K562 (cell line): Measurements from ENCODE around the gene ZDHHC17. TPM values are rescaled to one million over a fixed set of nuclear protein-coding genes. Genes with fewer than 3 reads are reported as not detected.

Experiments
- BRD9 ChIP-seq: fragments of 450-650 bp; IDR thresholded peaks from 2 replicates; pipeline ENCODE4 v1.6.1; 2018; ENCODE audit warnings: low read depth; ENCODE audit not compliant: partially characterized antibody
- CBFB ChIP-seq: sonication (generic); formaldehyde crosslinking; IDR thresholded peaks from 2 replicates; pipeline ENCODE4 v1.4.0; 2020; ENCODE audit warnings: mild to moderate bottlenecking, missing genetic modification reagents
- DDX20 ChIP-seq: fragments of 450-650 bp; IDR thresholded peaks from 2 replicates; pipeline ENCODE4 v1.6.1; 2016; ENCODE audit warnings: missing genetic modification characterization, low read depth, mild to moderate bottlenecking, missing compliant biosample characterization, moderate library complexity
- DNMT1 ChIP-seq: fragments of 450-650 bp; IDR thresholded peaks from 2 replicates; pipeline ENCODE4 v1.6.1; 2016; ENCODE audit warnings: antibody characterized with exemption, mild to moderate bottlenecking
- HDAC3 ChIP-seq: fragments of 450-650 bp; IDR thresholded peaks from 2 replicates; pipeline ENCODE4 v1.6.1; 2018; ENCODE audit warnings: borderline replicate concordance, mild to moderate bottlenecking, moderate library complexity; ENCODE audit not compliant: partially characterized antibody
- HDAC8 ChIP-seq: fragments of 450-650 bp; IDR thresholded peaks from 2 replicates; pipeline ENCODE4 v1.6.1; 2016; ENCODE audit warnings: mild to moderate bottlenecking, missing genetic modification characterization, moderate library complexity, missing compliant biosample characterization
- HNRNPL ChIP-seq: fragments of 200-400 bp; formaldehyde crosslinking; IDR thresholded peaks from 2 replicates; pipeline ENCODE4 v1.6.1; 2017; ENCODE audit warnings: low read depth, mild to moderate bottlenecking, low read length
- MCM7 ChIP-seq, 2 experiments: fragments of 450-650 bp; IDR thresholded peaks; 2 replicates each; pipeline ENCODE4 v1.6.1; 2016 to 2018
- MYC ChIP-seq, 2 experiments: fragments of 250-450 bp in 1 of 2; sonication (Bioruptor Pico) in 1 of 2; IDR thresholded peaks; 2 replicates each; pipeline versions ENCODE4 v1.5.1 to v1.6.1; 2012 to 2021; ENCODE audit warnings: low read depth in 2 of 2, borderline replicate concordance in 1 of 2, improper control_type of control experiment in 1 of 2, low read length in 1 of 2, mild to moderate bottlenecking in 1 of 2, moderate library complexity in 1 of 2
- NFATC3 ChIP-seq: fragments of 450-650 bp; IDR thresholded peaks from 2 replicates; pipeline ENCODE4 v1.6.1; 2017; ENCODE audit warnings: mild to moderate bottlenecking
- NR2F6 ChIP-seq: fragments of 450-650 bp; formaldehyde crosslinking; IDR thresholded peaks from 2 replicates; pipeline ENCODE4 v1.4.0; 2020; ENCODE audit warnings: mild to moderate bottlenecking
- PHF20 ChIP-seq: fragments of 450-650 bp; IDR thresholded peaks from 2 replicates; pipeline ENCODE4 v1.6.1; 2018; ENCODE audit not compliant: partially characterized antibody
- REST ChIP-seq, 2 experiments: fragments of 450-650 bp; formaldehyde crosslinking in 1 of 2; IDR thresholded peaks; 2 replicates each; pipeline versions ENCODE4 v1.4.0 to v1.6.1; 2014 to 2020; ENCODE audit warnings: mild to moderate bottlenecking in 2 of 2, borderline replicate concordance in 1 of 2, low read depth in 1 of 2
- RFX7 ChIP-seq: fragments of 250-450 bp; sonication (Bioruptor Pico); IDR thresholded peaks from 2 replicates; pipeline ENCODE4 v1.5.1; 2021; ENCODE audit warnings: mild to moderate bottlenecking
- SMAD4 ChIP-seq: fragments of 250-450 bp; sonication (Bioruptor Pico); conservative IDR thresholded peaks from 2 replicates; pipeline ENCODE4 v1.8.0; 2021; ENCODE audit warnings: inconsistent platforms, mild to moderate bottlenecking, moderate library complexity
- SRSF1 ChIP-seq: fragments of 200-400 bp; formaldehyde crosslinking; IDR thresholded peaks from 2 replicates; pipeline ENCODE4 v1.6.1; 2017; ENCODE audit warnings: mild to moderate bottlenecking, low read depth, low read length, moderate library complexity
- ZNF76 ChIP-seq: fragments of 250-450 bp; sonication (Bioruptor Pico); IDR thresholded peaks from 2 replicates; pipeline ENCODE4 v1.4.0; 2020; ENCODE audit warnings: mild to moderate bottlenecking, moderate library complexity, borderline replicate concordance
- polyA plus RNA-seq, 8 experiments: library from polyadenylated mRNA; depleted of rRNA in 4 of 8; stranded (reverse) in 5 of 8; unstranded in 3 of 8; fragments of >200 nt; fragmentation: Nextera tagmentation in 2 of 8; fragmentation: Illumina TruSeq in 1 of 8; extraction: Ambion mirVana in 2 of 8; extraction: Trizol in 1 of 8; gene quantifications; 2 replicates each; pipeline versions ENCODE4 v1.2.1 to v1.2.3, GENCODE V29; 2011 to 2014; ENCODE audit warnings: inconsistent platforms in 1 of 8, missing spikeins in 1 of 8
- total RNA-seq, 7 experiments: library from RNA; depleted of rRNA in 6 of 7; stranded (reverse); fragments of >200 nt in 6 of 7; fragmentation: Illumina TruSeq in 2 of 7; extraction: Trizol in 2 of 7; gene quantifications; 2 replicates each; pipeline versions ENCODE4 v1.2.1 to v1.2.3, GENCODE V29; 2011 to 2021; ENCODE audit warnings: low replicate concordance in 1 of 7

The ZDHHC17 gene
- total and polyA plus RNA-seq, 9 of the 15 experiments (the other 6 are each of a cell fraction or from before 2014, with no cell fraction given): 6.7 to 66.0 (median 27.5) TPM

- TF ChIP-seq NR2F6 (no peak), ZNF76 (CRISPR knock-in tag) (no peak), SMAD4 (peak; percentile 53), HNRNPL (no peak), REST (IDR thresholded peaks at IDR 0.05; ENCODE audit: borderline replicate concordance) (0 out of 2 replicates have a peak, but pooled peaks have one; percentile 4), REST (CRISPR knock-in tag; IDR thresholded peaks at IDR 0.05; ENCODE audit: low read depth) (peak; percentile 30; the same call in 1 of the 2 replicates), SRSF1 (no peak), PHF20 (peak; percentile 87), HDAC3 (no peak), DNMT1 (no peak), HDAC8 (no peak), NFATC3 (no peak; the same call in 1 of the 2 replicates), BRD9 (peak; percentile 40), CBFB (CRISPR knock-in tag) (no peak), RFX7 (CRISPR knock-in tag) (no peak), DDX20 (tag) (no peak), MCM7 (IDR thresholded peaks at IDR 0.05) (no peak), MYC (IDR thresholded peaks at IDR 0.05; ENCODE audit: low read depth, low read length) (no peak; the same call in 1 of the 2 replicates), MYC (CRISPR knock-in tag; IDR thresholded peaks at IDR 0.05; ENCODE audit: borderline replicate concordance, low read depth) (0 out of 2 replicates have a peak, but pooled peaks have one; percentile 13)
Observed at GRCh38 chr12:76763746-76764675, at the start of gene ZDHHC17 (continued).
